ENCODE data around the gene SLC35B1.

SLC35B1 gene

DNA sequence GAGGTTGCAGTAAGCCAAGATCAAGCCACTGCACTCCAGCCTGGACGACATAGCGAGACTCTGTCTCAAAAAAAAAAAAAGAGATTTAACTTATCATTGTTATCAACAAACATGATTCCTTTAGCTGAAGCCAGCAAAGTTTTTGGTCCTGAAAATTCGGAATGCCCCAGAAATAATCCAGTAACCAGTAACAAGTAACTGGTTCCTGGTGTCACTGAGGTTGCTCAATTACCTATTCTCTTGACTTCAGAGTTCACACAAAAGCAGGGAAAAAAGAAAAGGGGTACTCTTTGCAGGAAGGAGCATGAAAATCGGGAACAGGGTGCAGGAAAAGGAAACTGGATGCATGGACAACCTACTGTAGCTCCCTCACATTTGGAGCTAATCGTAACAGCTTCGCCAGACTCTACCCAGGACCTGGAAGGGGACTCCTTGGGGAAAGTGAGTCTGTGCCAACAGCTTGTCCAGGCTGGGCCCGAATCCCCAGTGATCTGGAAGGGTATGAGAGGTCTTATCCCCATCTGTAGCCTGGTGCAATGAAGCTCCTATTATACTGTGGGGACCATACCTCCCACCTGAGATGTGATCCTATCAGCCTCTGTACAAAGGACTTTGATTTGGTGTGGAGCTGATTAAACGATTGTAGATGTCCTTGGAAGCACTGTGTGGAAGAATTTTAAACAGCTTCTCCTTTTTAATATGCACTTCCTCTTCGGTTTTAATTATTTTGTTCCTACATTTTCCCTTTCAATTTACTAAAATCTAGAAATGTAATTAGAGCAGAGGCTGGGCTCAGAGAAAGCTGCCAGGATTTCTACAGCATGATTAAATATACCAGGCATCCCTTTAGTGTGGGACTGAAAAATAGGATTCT is 26.4 kb downstream of the SLC35B1 start:
- in situ Hi-C loops (cut with MboI; ENCODE audit: low sequenced_read_pairs, unreplicated experiment) = loop anchor here (25.0 kb wide), 1 partner anchor 269 kb away; the partner anchor contains the start of gene PHB1
- TF ChIP-seq, protein P1, sequence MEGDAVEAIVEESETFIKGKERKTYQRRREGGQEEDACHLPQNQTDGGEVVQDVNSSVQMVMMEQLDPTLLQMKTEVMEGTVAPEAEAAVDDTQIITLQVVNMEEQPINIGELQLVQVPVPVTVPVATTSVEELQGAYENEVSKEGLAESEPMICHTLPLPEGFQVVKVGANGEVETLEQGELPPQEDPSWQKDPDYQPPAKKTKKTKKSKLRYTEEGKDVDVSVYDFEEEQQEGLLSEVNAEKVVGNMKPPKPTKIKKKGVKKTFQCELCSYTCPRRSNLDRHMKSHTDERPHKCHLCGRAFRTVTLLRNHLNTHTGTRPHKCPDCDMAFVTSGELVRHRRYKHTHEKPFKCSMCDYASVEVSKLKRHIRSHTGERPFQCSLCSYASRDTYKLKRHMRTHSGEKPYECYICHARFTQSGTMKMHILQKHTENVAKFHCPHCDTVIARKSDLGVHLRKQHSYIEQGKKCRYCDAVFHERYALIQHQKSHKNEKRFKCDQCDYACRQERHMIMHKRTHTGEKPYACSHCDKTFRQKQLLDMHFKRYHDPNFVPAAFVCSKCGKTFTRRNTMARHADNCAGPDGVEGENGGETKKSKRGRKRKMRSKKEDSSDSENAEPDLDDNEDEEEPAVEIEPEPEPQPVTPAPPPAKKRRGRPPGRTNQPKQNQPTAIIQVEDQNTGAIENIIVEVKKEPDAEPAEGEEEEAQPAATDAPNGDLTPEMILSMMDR (IDR thresholded peaks at IDR 0.05; ENCODE audit: borderline replicate concordance, control extremely low read depth, extremely low read depth, insufficient read depth, missing control alignments) = no peak
- no peak for DNase-seq (ENCODE audit: low spot score)

GRCh38 chr17:49680314-49680713 is 27.4 kb downstream of the SLC35B1 start:
- DNase-seq (ENCODE audit: low spot score) = no peak
- TF ChIP-seq, protein P1 (IDR thresholded peaks at IDR 0.05; ENCODE audit: borderline replicate concordance, control extremely low read depth, extremely low read depth, insufficient read depth, missing control alignments) = no peak
- in situ Hi-C loops (cut with MboI; ENCODE audit: low sequenced_read_pairs, unreplicated experiment) = loop anchor here (25.0 kb wide), 1 partner anchor 268 kb away; the partner anchor contains the start of gene PHB1

GRCh38 chr17:49677933-49678847 is 29.6 kb downstream of the SLC35B1 start, which contains the start of gene SPOP:
TSS of gene SPOP (minus strand) at chr17:49678097. CDS start at chr17:49622810, 55,287 bp downstream.
- peak; percentile 99 for DNase-seq (ENCODE audit: low spot score)
- in situ Hi-C loops (cut with MboI; ENCODE audit: low sequenced_read_pairs, unreplicated experiment) = loop anchor here (25.0 kb wide), 1 partner anchor 266 kb away; the partner anchor contains the start of gene PHB1
- TF ChIP-seq, protein P1 (IDR thresholded peaks at IDR 0.05; ENCODE audit: borderline replicate concordance, control extremely low read depth, extremely low read depth, insufficient read depth, missing control alignments) = no peak

DNA sequence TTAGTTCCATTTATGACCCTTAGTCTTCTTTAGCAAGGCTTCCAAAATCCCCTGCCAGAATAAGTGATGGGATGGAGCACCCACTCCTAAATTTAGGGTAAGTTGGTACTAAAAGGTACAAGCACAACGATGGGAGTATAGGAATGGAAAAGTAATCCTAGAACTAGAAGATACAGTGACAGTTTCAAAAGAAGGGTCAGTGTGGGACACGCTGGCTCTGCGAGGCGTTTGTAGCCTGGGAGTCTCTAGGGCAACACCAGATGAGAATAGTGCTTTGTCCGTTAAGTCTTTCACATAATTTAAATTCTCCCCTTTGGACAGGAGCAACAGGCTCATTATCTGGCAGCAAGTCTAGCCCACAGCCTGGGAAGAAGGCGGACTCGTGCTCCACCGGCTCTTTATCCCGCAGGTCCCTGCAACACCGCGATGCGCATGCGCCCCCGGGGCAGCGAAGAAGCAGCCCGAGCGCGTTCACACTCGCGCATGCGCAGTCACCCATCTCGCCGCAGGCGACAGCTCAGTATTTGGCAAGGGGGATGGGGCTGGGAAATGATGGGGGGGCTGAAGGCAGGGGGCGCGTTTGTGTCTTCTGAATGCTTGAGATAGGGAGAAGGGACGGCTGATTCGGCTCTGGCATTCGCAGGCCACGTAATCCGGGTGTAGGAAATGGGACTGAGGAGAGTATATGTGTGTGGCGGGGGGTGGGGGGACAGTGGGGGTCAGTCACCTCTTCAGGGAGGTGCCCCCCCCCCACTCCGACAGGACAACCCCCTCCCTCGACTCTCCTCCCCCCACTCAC is 30.4 kb downstream of the SLC35B1 start:
- in situ Hi-C loops (cut with MboI; ENCODE audit: low sequenced_read_pairs, unreplicated experiment) = loop anchor here (25.0 kb wide), 1 partner anchor 265 kb away; the partner anchor contains the start of gene PHB1
- peak; percentile 95 for DNase-seq (ENCODE audit: low spot score)
- TF ChIP-seq, protein P1 (IDR thresholded peaks at IDR 0.05; ENCODE audit: borderline replicate concordance, control extremely low read depth, extremely low read depth, insufficient read depth, missing control alignments) = no peak

DNA sequence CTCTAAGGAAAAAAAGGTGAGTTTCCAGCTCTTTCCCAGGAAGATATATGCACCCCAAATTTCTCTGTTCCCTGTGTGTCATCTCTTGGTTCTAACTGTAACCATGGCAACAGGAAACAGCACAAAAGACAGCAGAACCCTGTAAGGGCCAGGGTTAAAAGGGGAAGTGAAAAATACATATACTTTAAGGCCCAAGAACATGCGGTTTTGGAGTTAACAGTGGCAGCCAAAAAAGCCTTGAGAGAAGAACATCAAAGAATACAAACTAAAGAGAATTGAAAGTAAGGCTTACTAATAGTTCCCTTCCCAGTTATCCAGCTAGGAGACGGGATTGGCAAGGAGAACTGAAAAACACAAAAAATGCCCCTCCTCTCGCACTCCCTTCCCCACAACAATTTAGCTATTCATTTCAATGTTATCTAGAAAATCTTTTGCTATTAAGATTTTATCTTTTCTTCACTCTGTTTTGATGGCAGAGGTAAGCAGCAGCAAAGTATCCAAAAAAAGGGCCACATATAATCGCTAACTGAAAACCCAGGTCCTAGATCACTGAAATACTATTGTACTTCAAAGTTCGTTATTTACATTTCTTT is 31.4 kb downstream of the SLC35B1 start:
- DNase-seq (ENCODE audit: low spot score) = peak; percentile 86
- TF ChIP-seq, protein P1 (IDR thresholded peaks at IDR 0.05; ENCODE audit: borderline replicate concordance, control extremely low read depth, extremely low read depth, insufficient read depth, missing control alignments) = no peak
- in situ Hi-C loops (cut with MboI; ENCODE audit: low sequenced_read_pairs, unreplicated experiment) = loop anchor here (25.0 kb wide), 1 partner anchor 264 kb away; the partner anchor contains the start of gene PHB1

Measured in GM13976 (cell line).